Measurements from ENCODE around the gene NRM. TPM values are rescaled to one million over a fixed set of nuclear protein-coding genes. Genes with fewer than 3 reads are reported as not detected.

NRM gene
- total RNA-seq, 1 donor from 2014 or later: 25.1 TPM

DNA sequence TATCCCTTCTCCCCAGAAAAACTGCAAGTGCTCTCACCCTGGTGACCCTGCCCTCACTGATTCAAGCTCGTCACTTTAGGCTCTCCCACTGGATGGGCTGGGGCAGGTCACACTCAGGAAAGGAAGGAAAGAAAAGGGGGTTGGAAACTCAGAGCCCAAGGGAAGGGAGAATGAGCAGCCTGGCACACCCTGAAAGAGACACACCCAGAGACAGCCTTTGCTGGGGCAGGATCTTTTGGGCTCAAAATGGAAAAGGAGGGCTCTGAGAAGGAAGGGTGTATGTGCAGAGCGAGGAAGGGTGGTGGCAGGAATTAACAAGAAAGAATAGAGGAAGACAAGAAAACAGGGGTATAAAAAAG lies 6.8 kb downstream of the NRM start:
- DNase-seq (ENCODE audit: low spot score in 2 of 2): no peak
- Histone ChIP-seq H3K4me3 (peak overlapping the region; percentile 75 to 91), H3K9me3 (no peaks in the 10 kb centered on the region), H3K27ac (peak overlapping the region; percentile 99), H3K27me3 (no peaks in the 10 kb centered on the region), H3K4me1 (peaks cover 18 to 46% of the 10 kb centered on the region in 2 donors), H3K36me3 (peaks cover 5 to 16% of the 10 kb centered on the region in 2 donors)
- intact Hi-C loops (cut with DNase I): loop anchor here (2.0 to 5.0 kb wide), 2 partner anchors 69 to 127 kb away; partner anchors contain the start of genes GNL1 and PRR3
- TF ChIP-seq CTCF (IDR thresholded peaks at IDR 0.05): no peak

DNA sequence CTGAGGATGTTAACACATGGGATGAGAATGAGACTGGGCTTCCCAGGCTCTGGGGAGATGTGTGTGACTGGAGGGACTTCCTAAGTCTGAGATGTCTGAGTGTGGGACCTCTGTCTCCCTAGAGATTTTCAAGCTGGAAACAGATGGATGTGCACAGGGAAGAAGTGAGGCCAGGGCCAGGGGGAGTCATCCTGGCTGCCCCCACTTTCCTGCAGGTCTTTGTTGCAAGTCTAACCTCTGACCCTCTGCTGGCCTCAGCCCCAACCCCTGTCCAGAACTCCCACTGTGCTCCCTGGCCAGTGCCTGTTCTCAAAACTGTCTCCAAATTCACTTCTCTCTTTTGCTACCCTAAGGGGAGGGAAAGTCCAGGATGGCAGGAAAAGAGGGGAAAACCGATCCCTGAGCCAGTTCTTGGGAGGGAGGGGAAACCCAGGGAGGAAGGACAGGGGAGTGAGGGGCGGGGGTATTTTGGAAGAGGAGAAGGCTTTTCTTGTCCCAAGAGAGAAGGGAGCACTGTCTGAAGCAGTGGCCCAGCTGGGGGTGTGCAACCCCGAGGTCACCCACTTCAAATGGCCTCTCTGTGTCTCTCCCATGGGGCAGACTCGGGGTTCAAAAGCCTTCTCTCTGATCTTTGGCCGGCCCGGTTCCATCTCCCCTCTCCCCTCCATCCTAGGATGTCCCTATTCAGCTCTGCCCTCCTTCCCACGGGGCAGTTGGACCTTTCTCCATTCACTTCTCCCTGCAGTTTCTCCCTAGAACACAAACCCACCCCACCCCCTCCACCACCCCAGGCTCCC lies 7.4 kb downstream of the NRM start:
- Histone ChIP-seq H3K27ac (peak overlapping the region; percentile 99), H3K4me1 (peaks cover 18 to 43% of the 10 kb centered on the region in 2 donors), H3K36me3 (peaks cover 9 to 22% of the 10 kb centered on the region in 2 donors), H3K4me3 (peak overlapping the region; percentile 75 to 91), H3K9me3 (no peaks in the 10 kb centered on the region), H3K27me3 (no peaks in the 10 kb centered on the region)
- TF ChIP-seq CTCF (IDR thresholded peaks at IDR 0.05): no peak
- DNase-seq (ENCODE audit: low spot score in 2 of 2): no peak
- intact Hi-C loops (cut with DNase I): loop anchor here (2.0 to 5.0 kb wide), 2 partner anchors 69 to 126 kb away; partner anchors contain the start of genes GNL1 and PRR3

DNA sequence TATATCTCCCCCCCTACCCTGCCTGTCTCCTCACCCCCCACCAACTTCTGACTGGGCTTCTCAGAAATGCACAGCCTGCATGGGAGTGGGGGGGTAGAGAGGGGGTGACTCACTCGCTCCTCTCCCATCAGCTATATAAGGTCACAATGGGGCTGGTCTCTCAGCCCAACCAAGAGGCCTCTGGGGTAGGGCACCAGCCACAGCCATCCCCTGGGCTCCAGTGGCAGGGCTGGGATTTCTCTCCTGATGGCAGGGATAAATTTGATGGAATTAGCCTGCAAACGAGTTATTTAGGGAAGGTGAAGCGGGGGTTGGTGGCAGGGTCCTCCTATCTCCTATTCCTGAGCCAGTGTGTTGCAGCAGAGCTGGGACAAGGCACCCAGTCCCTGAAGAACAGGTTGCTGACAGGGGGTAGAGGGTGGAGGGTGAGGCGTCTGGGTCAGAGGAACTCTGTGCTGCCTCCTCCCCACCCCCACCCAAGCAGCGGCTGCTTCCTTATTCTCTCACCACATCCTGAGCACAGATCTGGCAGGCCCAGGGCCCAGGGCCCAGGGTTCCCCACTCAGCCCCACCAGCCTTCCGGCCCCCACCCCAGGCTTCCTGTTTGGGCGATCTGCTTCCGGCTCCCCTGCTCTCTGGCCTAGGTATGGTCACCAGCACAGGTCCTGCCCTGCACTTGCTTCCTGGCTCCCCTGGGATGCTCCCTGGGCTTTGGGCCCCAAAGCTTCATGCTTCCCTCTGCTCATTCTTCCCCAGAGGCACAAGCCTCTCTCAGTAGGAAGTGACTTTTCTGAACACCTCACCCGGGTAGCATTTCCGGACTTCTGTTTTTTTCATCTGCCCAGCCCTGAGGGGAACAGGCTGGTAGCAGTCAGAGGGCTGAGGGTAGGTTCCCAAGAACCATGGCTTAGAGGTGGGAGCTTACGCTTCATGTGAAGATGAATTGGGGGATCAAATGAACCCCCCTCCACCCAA lies 8.4 kb downstream of the NRM start:
- H3K27me3 ChIP-seq: no peaks in the 10 kb centered on the region
- H3K36me3 ChIP-seq: peaks cover 19 to 31% of the 10 kb centered on the region in 2 donors
- intact Hi-C loops (cut with DNase I): loop anchor here (1.0 to 5.0 kb wide), 3 partner anchors 39 to 125 kb away; partner anchors contain the start of genes GNL1 and PRR3
- peak overlapping the region; percentile 75 to 91 for H3K4me3 ChIP-seq
- peak overlapping the region; percentile 99 for H3K27ac ChIP-seq
- DNase-seq (ENCODE audit: low spot score in 2 of 2): peak; percentile 81 to 96
- H3K9me3 ChIP-seq: no peaks in the 10 kb centered on the region
- H3K4me1 ChIP-seq: peaks cover 11 to 35% of the 10 kb centered on the region in 2 donors
- peak in 1 of 3 experiments; percentile 3 for TF ChIP-seq CTCF (IDR thresholded peaks at IDR 0.05)

- no peaks in the 10 kb centered on the region for H3K9me3 ChIP-seq
- no peak for DNase-seq (ENCODE audit: low spot score in 2 of 2)
- H3K27ac ChIP-seq: peak overlapping the region; percentile 99
- H3K27me3 ChIP-seq: no peaks in the 10 kb centered on the region
- no peak for TF ChIP-seq CTCF (IDR thresholded peaks at IDR 0.05)
- peaks cover 26 to 38% of the 10 kb centered on the region in 2 donors for H3K36me3 ChIP-seq
- intact Hi-C loops (cut with DNase I): loop anchor here (1.0 to 5.0 kb wide), 3 partner anchors 40 to 124 kb away; partner anchors contain the start of genes GNL1 and PRR3
- peaks cover 11 to 35% of the 10 kb centered on the region in 2 donors for H3K4me1 ChIP-seq
- H3K4me3 ChIP-seq: peak overlapping the region; percentile 75 to 91
Observed at GRCh38 chr6:30681766-30682142, 9.0 kb downstream of the NRM start.

GRCh38 chr6:30679765-30680535 lies 10.8 kb downstream of the NRM start:
- intact Hi-C loops (cut with DNase I): loop anchor here (1.0 to 5.0 kb wide), 4 partner anchors 42 to 197 kb away; partner anchors contain the start of genes GNL1 and PRR3
- Histone ChIP-seq H3K9me3 (no peaks in the 10 kb centered on the region), H3K36me3 (peaks cover 33 to 49% of the 10 kb centered on the region in 2 donors), H3K27me3 (no peaks in the 10 kb centered on the region), H3K4me3 (peak overlapping the region; percentile 24 to 91), H3K4me1 (peaks cover 11 to 35% of the 10 kb centered on the region in 2 donors), H3K27ac (peak overlapping the region; percentile 99)
- no peak for DNase-seq (ENCODE audit: low spot score in 2 of 2)
- no peak for TF ChIP-seq CTCF (IDR thresholded peaks at IDR 0.05)
